H9 (cell line): ENCODE results near the gene GFI1B. TPM values are rescaled to one million over a fixed set of nuclear protein-coding genes. Genes with fewer than 3 reads are reported as not detected.

Experiments used
- DNase-seq: peaks from one replicate; pipeline ENCODE4 v3.0.0-alpha.2; 2017
- H2AFZ ChIP-seq: one replicate; pipeline ENCODE4 v1.6.1; 2013; ENCODE audit warnings: mild to moderate bottlenecking, low read length, control low read depth, moderate library complexity
- H2AK5ac ChIP-seq: 2 replicates; pipeline ENCODE4 v1.6.1; 2013; ENCODE audit warnings: low read length, control low read depth, mixed read lengths; ENCODE audit not compliant: insufficient read length
- H2BK120ac ChIP-seq: one replicate; pipeline ENCODE4 v1.6.1; 2013; ENCODE audit warnings: low read depth, mild to moderate bottlenecking, low read length, control low read depth, inconsistent platforms; ENCODE audit not compliant: poor library complexity, severe bottlenecking
- H2BK12ac ChIP-seq: 2 replicates; pipeline ENCODE4 v1.6.1; 2013; ENCODE audit warnings: low read length, control low read depth, mixed read lengths, low read depth; ENCODE audit not compliant: insufficient read length
- H2BK15ac ChIP-seq: 2 replicates; pipeline ENCODE4 v1.6.1; 2013; ENCODE audit warnings: low read depth, low read length, control low read depth
- H2BK20ac ChIP-seq: one replicate; pipeline ENCODE4 v1.6.1; 2013; ENCODE audit warnings: low read depth, mild to moderate bottlenecking, low read length, control low read depth, inconsistent platforms; ENCODE audit not compliant: poor library complexity, severe bottlenecking
- H2BK5ac ChIP-seq: 2 replicates; pipeline ENCODE4 v1.6.1; 2013; ENCODE audit warnings: low read length, control low read depth, mixed read lengths; ENCODE audit not compliant: insufficient read length
- H3K14ac ChIP-seq: 2 replicates; pipeline ENCODE4 v1.6.1; 2013; ENCODE audit warnings: low read length, control low read depth; ENCODE audit not compliant: insufficient read depth
- H3K18ac ChIP-seq: 2 replicates; pipeline ENCODE4 v1.6.1; 2013; ENCODE audit warnings: low read depth, mild to moderate bottlenecking, mixed read lengths, low read length, control low read depth; ENCODE audit not compliant: insufficient read length
- H3K23ac ChIP-seq: 2 replicates; pipeline ENCODE4 v1.6.1; 2013; ENCODE audit warnings: low read length, control low read depth, mixed read lengths, low read depth; ENCODE audit not compliant: insufficient read length
- H3K23me2 ChIP-seq: 2 replicates; pipeline ENCODE4 v1.6.1; 2013; ENCODE audit warnings: low read depth, mild to moderate bottlenecking, mixed read lengths, low read length, control low read depth; ENCODE audit not compliant: insufficient read length, poor library complexity, severe bottlenecking
- H3K27ac ChIP-seq: 2 replicates; pipeline ENCODE4 v1.5.1; 2013; ENCODE audit warnings: low read length, control low read depth, mixed read lengths, low read depth; ENCODE audit not compliant: insufficient read length
- H3K27me3 ChIP-seq: 2 replicates; pipeline ENCODE4 v1.6.1; 2013; ENCODE audit warnings: low read length, control low read depth, inconsistent platforms; ENCODE audit not compliant: insufficient read depth
- H3K4ac ChIP-seq: 2 replicates; pipeline ENCODE4 v1.6.1; 2013; ENCODE audit warnings: low read depth, mild to moderate bottlenecking, control low read depth, inconsistent platforms, low read length, moderate library complexity
- H3K4me1 ChIP-seq: 2 replicates; pipeline ENCODE4 v1.6.1; 2013; ENCODE audit warnings: low read length, control low read depth, inconsistent platforms; ENCODE audit not compliant: insufficient read depth
- H3K4me2 ChIP-seq: 2 replicates; pipeline ENCODE4 v1.6.1; 2013; ENCODE audit warnings: low read length, control low read depth, mixed read lengths; ENCODE audit not compliant: insufficient read length, insufficient read depth
- H3K56ac ChIP-seq: 2 replicates; pipeline ENCODE4 v1.6.1; 2013; ENCODE audit warnings: low read depth, mild to moderate bottlenecking, mixed read lengths, low read length, control low read depth; ENCODE audit not compliant: insufficient read length
- H3K79me1 ChIP-seq: 2 replicates; pipeline ENCODE4 v1.6.1; 2013; ENCODE audit warnings: low read depth, mild to moderate bottlenecking, moderate library complexity, low read length, control low read depth, inconsistent platforms; ENCODE audit not compliant: insufficient read depth, poor library complexity, severe bottlenecking
- H3K79me2 ChIP-seq: 2 replicates; pipeline ENCODE4 v1.6.1; 2013; ENCODE audit warnings: low read length, control low read depth, inconsistent platforms; ENCODE audit not compliant: insufficient read depth
- H3K9ac ChIP-seq: 2 replicates; pipeline ENCODE4 v1.6.1; 2013; ENCODE audit warnings: low read length, control low read depth, mixed read lengths; ENCODE audit not compliant: insufficient read length; ENCODE audit errors: extremely low read depth
- H3K9me3 ChIP-seq: one replicate; pipeline ENCODE4 v1.6.1; 2013; ENCODE audit warnings: low read depth, low read length, inconsistent platforms; ENCODE audit not compliant: control insufficient read depth
- H3T11ph ChIP-seq: one replicate; pipeline ENCODE4 v1.6.1; 2013; ENCODE audit warnings: mild to moderate bottlenecking, low read length, control low read depth, inconsistent platforms
- H4K20me1 ChIP-seq: one replicate; pipeline ENCODE4 v1.6.1; 2013; ENCODE audit not compliant: control insufficient read depth, insufficient read length, insufficient read depth
- H4K5ac ChIP-seq: 2 replicates; pipeline ENCODE4 v1.6.1; 2013; ENCODE audit warnings: low read depth, mild to moderate bottlenecking, mixed read lengths, low read length, control low read depth; ENCODE audit not compliant: insufficient read length
- H4K8ac ChIP-seq: replicated peaks from 2 replicates; pipeline ENCODE4 v1.6.1; 2013; ENCODE audit warnings: low read length, control low read depth, mixed read lengths, low read depth; ENCODE audit not compliant: insufficient read length
- H4K91ac ChIP-seq: 2 replicates; pipeline ENCODE4 v1.6.1; 2013; ENCODE audit warnings: low read depth, mild to moderate bottlenecking, moderate library complexity, mixed read lengths, low read length, control low read depth; ENCODE audit not compliant: insufficient read length
- H3K27ac Mint-ChIP-seq, 3 experiments: 2 replicates in 2 of 3; 3 replicates in 1 of 3; pipeline ENCODE4 v1.8.0; 2020 to 2021; ENCODE audit warnings: mixed read lengths in 3 of 3, mild to moderate bottlenecking in 1 of 3, moderate library complexity in 1 of 3
- H3K27me3 Mint-ChIP-seq: 2 replicates; pipeline ENCODE4 v1.8.0; 2021; ENCODE audit warnings: low read depth, mild to moderate bottlenecking, moderate library complexity, mixed read lengths
- H3K36me3 Mint-ChIP-seq, 3 experiments: 2 replicates in 2 of 3; 3 replicates in 1 of 3; pipeline ENCODE4 v1.8.0; 2020 to 2021; ENCODE audit warnings: low read depth in 3 of 3, mixed read lengths in 3 of 3; ENCODE audit not compliant: insufficient read depth in 1 of 3
- H3K4me1 Mint-ChIP-seq, 2 experiments: 2 replicates each; pipeline ENCODE4 v1.8.0; 2020; ENCODE audit warnings: mixed read lengths in 2 of 2
- H3K4me3 Mint-ChIP-seq, 2 experiments: 2 replicates in 1 of 2; 3 replicates in 1 of 2; pipeline ENCODE4 v1.8.0; 2020 to 2021; ENCODE audit warnings: mild to moderate bottlenecking in 2 of 2, mixed read lengths in 2 of 2, moderate library complexity in 1 of 2
- H3K9me3 Mint-ChIP-seq, 2 experiments: 2 replicates in 1 of 2; 3 replicates in 1 of 2; pipeline ENCODE4 v1.8.0; 2020; ENCODE audit warnings: mild to moderate bottlenecking in 2 of 2, mixed read lengths in 2 of 2, moderate library complexity in 1 of 2
- WGBS: extraction: QIAGEN DNeasy Blood & Tissue Kit; methylation state at CpG from one replicate; pipeline ENCODE4 v1.1.7; 2013; ENCODE audit warnings: missing lambda C conversion rate, low lambda C conversion rate, mixed read lengths; ENCODE audit not compliant: insufficient read length; ENCODE audit errors: extremely low coverage; 5-methylcytosine and 5-hydroxymethylcytosine counted together
- total RNA-seq: library from RNA; stranded (reverse); gene quantifications from 2 replicates; pipeline ENCODE4 v1.2.1, GENCODE V29; 2021
- TF ChIP-seq, protein P1 (sequence below): fragments of 200-600 bp; sonication (generic); conservative IDR thresholded peaks from 3 replicates; pipeline ENCODE4 v1.8.0; 2021; ENCODE audit warnings: antibody characterized with exemption, mild to moderate bottlenecking

GFI1B gene
- total RNA-seq, 1 experiment from 2014 or later = not detected

DNA sequence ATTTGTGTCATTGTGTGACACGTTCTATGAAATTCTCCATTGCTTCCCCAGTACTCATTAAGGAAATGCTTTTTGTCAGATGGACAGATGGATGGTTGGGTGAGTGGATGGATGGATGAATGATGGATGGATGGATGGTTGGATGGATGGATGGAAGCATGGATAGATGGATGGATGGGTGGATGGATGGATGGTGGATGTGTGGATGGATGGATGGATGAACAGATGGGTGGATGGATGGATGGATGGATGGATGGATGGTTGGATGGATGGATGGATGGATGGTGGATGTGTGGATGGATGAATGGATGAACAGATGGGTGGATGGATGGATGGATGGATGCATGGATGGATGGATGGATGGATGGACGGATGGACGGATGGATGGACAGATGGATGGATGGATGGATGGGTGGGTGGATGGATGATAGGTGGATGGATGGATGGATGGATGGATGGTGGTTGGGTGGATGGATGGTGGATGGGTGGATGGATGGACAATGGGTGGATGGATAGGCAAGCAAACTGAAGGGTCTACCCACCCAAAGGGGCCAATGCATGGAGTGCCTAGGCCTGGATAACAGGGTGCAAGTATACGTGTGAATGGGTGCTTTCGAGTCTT, 28.3 kb downstream of the GFI1B start:
- DNase-seq = no peak
- H2BK15ac ChIP-seq = no peak overlapping the region
- no peak overlapping the region; a peak in 1 of 5 replicates for H3K4me3 Mint-ChIP-seq
- H2AK5ac ChIP-seq = no peak overlapping the region
- H4K20me1 ChIP-seq = no peaks in the 10 kb centered on the region
- H4K8ac ChIP-seq = no peak overlapping the region
- no peak overlapping the region for H2BK20ac ChIP-seq
- no peak overlapping the region for H3T11ph ChIP-seq
- H3K4ac ChIP-seq = no peak overlapping the region
- H3K27ac Mint-ChIP-seq = no peak overlapping the region
- H3K27me3 Mint-ChIP-seq = peaks cover 96% of the 10 kb centered on the region
- no peak overlapping the region for H4K91ac ChIP-seq
- H3K18ac ChIP-seq = no peak overlapping the region
- H2BK120ac ChIP-seq = no peak overlapping the region
- no peaks in the 10 kb centered on the region; a peak in 1 of 7 replicates for H3K36me3 Mint-ChIP-seq
- no peak overlapping the region for H3K23ac ChIP-seq
- H3K9me3 ChIP-seq = no peaks in the 10 kb centered on the region
- H3K9ac ChIP-seq = no peak overlapping the region
- no peak overlapping the region for H2BK5ac ChIP-seq
- H4K5ac ChIP-seq = no peak overlapping the region
- WGBS = no CpG with 5 or more reads among the region's 5 CpGs
- H3K4me2 ChIP-seq = no peak overlapping the region
- TF ChIP-seq, protein P1, sequence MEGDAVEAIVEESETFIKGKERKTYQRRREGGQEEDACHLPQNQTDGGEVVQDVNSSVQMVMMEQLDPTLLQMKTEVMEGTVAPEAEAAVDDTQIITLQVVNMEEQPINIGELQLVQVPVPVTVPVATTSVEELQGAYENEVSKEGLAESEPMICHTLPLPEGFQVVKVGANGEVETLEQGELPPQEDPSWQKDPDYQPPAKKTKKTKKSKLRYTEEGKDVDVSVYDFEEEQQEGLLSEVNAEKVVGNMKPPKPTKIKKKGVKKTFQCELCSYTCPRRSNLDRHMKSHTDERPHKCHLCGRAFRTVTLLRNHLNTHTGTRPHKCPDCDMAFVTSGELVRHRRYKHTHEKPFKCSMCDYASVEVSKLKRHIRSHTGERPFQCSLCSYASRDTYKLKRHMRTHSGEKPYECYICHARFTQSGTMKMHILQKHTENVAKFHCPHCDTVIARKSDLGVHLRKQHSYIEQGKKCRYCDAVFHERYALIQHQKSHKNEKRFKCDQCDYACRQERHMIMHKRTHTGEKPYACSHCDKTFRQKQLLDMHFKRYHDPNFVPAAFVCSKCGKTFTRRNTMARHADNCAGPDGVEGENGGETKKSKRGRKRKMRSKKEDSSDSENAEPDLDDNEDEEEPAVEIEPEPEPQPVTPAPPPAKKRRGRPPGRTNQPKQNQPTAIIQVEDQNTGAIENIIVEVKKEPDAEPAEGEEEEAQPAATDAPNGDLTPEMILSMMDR = no peak
- no peak overlapping the region for H2AFZ ChIP-seq
- H3K4me1 Mint-ChIP-seq = peaks cover 31 to 36% of the 10 kb centered on the region in 2 experiments
- no peak overlapping the region for H3K27ac ChIP-seq
- peaks cover 3% of the 10 kb centered on the region; the same call in 1 of the 2 replicates for H3K4me1 ChIP-seq
- H2BK12ac ChIP-seq = no peak overlapping the region
- no peaks in the 10 kb centered on the region for H3K79me2 ChIP-seq
- H3K23me2 ChIP-seq = no peaks in the 10 kb centered on the region
- H3K14ac ChIP-seq = no peak overlapping the region
- no peaks in the 10 kb centered on the region for H3K79me1 ChIP-seq
- H3K56ac ChIP-seq = no peak overlapping the region
- peaks cover 4 to 7% of the 10 kb centered on the region in 2 experiments; a peak in 4 of 5 replicates for H3K9me3 Mint-ChIP-seq
- peaks cover 13% of the 10 kb centered on the region; the same call in 1 of the 2 replicates for H3K27me3 ChIP-seq
